Nephron progenitor cell (in vitro differentiated cells): Measurements from ENCODE around the gene HIVEP3.

Source experiments
- DNase-seq: peaks from one replicate; pipeline ENCODE4 v3.0.0; 2021
- H3K27ac Mint-ChIP-seq: 2 replicates; pipeline ENCODE4 v1.8.0; 2021; ENCODE audit warnings: mild to moderate bottlenecking, moderate library complexity, mixed read lengths
- H3K27me3 Mint-ChIP-seq: 2 replicates; pipeline ENCODE4 v1.8.0; 2021; ENCODE audit warnings: mild to moderate bottlenecking, low read depth, mixed read lengths; ENCODE audit not compliant: poor library complexity
- H3K36me3 Mint-ChIP-seq: 2 replicates; pipeline ENCODE4 v1.8.0; 2021; ENCODE audit warnings: low read depth, mixed read lengths
- H3K4me1 Mint-ChIP-seq: 2 replicates; pipeline ENCODE4 v1.8.0; 2021; ENCODE audit warnings: mixed read lengths
- H3K4me3 Mint-ChIP-seq: 2 replicates; pipeline ENCODE4 v1.8.0; 2021; ENCODE audit warnings: mild to moderate bottlenecking, moderate library complexity, mixed read lengths
- H3K9me3 Mint-ChIP-seq: 2 replicates; pipeline ENCODE4 v1.8.0; 2021; ENCODE audit warnings: mild to moderate bottlenecking, moderate library complexity, mixed read lengths
- TF ChIP-seq, protein P1 (sequence below): fragments of 200-600 bp; sonication (generic); IDR thresholded peaks from 2 replicates; pipeline ENCODE4 v1.5.0; 2021; ENCODE audit warnings: antibody characterized with exemption

HIVEP3 gene

DNA sequence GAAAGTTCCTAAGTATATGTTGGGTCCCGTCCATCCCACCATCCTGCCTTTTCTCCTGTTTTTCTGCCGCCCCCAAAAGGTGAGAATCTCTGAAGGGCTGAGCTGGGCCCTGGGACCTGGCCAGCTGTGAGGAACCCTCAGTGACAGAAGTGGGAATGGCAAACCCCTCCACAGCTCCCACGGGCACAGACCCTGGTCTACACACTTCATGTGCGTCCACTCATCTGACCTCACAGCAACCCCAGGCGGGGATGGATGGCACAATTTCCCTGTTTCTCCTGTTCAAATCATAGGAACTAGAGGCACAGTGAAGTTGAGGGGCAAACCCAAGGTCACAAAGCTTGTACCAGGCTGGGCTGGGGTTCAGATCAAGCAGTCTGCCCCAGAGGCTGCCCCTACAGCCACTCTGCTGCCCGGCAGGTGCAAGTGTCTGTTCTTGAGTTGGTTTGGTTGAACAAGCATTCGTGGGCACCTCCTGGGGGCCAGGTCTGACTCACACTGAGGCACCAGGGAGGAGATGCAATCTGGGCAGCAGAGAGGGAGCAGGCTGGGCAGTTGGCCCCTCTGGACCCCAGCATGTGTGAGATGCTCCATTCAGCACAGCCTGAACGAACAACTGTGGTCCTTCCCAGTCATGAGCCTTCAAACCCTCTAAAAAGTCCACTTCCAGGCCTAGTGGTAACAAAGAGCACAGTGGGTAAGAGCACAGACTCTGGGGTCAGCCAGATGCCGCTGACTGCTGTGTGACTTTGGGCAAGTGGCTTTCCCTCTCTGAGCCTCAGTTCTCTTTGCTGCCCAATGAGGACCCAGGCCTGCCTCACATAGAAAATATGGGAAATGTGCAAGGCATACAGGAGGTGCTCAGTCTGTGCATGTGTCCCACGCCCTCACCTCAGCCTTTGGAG lies 438.3 kb downstream of the HIVEP3 start:
- H3K4me3 Mint-ChIP-seq = no peak overlapping the region
- H3K27me3 Mint-ChIP-seq = peaks cover 15% of the 10 kb centered on the region
- H3K27ac Mint-ChIP-seq = no peak overlapping the region
- no peaks in the 10 kb centered on the region for H3K9me3 Mint-ChIP-seq
- H3K36me3 Mint-ChIP-seq = no peaks in the 10 kb centered on the region
- TF ChIP-seq, protein P1, sequence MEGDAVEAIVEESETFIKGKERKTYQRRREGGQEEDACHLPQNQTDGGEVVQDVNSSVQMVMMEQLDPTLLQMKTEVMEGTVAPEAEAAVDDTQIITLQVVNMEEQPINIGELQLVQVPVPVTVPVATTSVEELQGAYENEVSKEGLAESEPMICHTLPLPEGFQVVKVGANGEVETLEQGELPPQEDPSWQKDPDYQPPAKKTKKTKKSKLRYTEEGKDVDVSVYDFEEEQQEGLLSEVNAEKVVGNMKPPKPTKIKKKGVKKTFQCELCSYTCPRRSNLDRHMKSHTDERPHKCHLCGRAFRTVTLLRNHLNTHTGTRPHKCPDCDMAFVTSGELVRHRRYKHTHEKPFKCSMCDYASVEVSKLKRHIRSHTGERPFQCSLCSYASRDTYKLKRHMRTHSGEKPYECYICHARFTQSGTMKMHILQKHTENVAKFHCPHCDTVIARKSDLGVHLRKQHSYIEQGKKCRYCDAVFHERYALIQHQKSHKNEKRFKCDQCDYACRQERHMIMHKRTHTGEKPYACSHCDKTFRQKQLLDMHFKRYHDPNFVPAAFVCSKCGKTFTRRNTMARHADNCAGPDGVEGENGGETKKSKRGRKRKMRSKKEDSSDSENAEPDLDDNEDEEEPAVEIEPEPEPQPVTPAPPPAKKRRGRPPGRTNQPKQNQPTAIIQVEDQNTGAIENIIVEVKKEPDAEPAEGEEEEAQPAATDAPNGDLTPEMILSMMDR = no peak
- no peak for DNase-seq
- peaks cover 47% of the 10 kb centered on the region for H3K4me1 Mint-ChIP-seq

DNA sequence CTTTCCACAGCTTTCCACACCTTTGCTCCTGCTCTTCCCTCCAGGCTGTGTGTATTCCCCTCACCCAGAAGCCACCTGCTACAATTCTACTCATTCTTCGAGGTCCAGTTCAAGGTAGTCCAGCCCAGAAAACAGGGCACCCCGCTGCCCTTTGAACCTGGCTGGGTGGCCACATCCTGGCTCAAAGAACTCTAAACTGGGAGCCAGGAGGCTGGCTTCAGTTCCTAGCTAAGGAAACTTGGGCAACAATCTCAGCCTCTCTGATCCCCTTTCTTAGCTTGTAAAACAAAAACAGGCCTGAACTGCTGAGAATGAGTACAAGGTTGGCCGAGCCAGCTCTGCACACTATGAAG lies 438.9 kb downstream of the HIVEP3 start:
- TF ChIP-seq, protein P1 = no peak
- H3K36me3 Mint-ChIP-seq = no peaks in the 10 kb centered on the region
- H3K27me3 Mint-ChIP-seq = peaks cover 19% of the 10 kb centered on the region
- no peaks in the 10 kb centered on the region for H3K9me3 Mint-ChIP-seq
- no peak overlapping the region for H3K27ac Mint-ChIP-seq
- no peak for DNase-seq
- peaks cover 52% of the 10 kb centered on the region for H3K4me1 Mint-ChIP-seq
- H3K4me3 Mint-ChIP-seq = no peak overlapping the region

DNA sequence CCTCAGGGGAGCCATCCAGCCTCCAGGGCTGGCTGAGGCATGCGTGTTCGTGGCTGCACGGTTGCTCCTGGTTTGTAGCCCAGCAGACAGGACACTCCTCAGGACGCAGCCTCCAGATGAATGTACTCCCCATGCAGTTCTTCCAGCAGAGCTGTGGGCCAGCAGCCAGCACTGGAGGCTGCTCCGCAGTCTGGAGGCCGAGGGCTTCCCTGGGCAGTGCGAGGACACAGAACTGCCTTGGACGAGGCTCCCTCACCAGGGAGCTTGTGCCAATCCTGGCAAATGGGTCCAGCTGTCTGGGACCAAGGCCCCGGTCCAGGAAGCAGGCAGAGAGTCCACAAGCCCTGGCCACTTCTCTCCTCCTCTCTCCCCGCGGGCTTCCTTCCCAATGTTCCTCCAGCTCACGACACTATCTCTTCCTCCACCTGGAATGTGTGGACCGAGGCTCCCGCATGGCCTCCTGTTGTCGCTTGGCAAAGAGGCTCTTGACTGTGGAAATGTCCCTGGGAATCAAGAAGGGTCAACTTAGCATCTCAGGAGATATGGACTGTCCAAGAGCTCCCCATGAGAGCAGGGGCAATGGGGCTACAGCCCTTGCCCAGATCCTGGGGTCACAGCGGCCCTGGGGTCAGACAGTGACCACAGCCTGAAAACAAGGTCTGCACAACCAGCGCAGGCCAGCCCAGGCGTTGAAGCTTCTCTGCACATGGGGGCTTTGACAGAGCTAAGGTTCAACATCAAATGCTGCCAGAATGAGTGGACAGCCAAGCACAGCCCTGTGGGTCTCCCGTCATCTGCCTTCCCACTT lies 439.5 kb downstream of the HIVEP3 start:
- H3K27ac Mint-ChIP-seq = no peak overlapping the region
- peaks cover 19% of the 10 kb centered on the region for H3K27me3 Mint-ChIP-seq
- no peak overlapping the region for H3K4me3 Mint-ChIP-seq
- DNase-seq = no peak
- TF ChIP-seq, protein P1 = no peak
- H3K4me1 Mint-ChIP-seq = peaks cover 53% of the 10 kb centered on the region
- H3K9me3 Mint-ChIP-seq = no peaks in the 10 kb centered on the region
- no peaks in the 10 kb centered on the region for H3K36me3 Mint-ChIP-seq

DNA sequence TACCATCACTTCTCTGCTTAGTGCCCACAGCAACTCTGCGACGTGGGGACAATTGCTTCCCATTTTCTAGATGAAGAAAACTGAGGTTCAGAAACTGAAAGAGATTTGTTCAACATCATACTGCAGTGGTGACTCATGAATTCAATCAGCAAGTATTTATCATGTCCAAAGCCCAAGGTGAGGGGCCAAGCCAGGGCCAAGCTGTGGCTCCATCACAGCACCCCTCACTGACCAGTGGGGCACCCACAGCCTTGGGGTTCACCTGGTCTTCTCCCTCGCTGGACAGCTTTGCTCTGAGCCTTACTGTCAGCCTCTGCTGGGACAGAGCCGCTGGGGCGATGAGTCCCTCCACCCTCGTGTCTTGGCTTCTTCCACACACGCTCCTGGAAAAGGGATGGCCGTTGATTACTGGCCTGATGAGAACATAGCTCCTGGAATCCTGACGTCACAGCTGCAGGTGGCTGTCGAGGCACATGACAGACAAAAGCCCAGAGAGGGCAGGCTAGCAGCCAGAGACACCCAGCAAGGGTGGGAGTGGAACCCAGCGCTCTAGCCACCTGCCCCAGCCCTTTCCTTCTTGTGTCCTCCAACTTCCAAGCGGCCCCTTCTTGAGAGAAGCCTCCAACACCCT lies 440.5 kb downstream of the HIVEP3 start:
- H3K4me1 Mint-ChIP-seq = peaks cover 54% of the 10 kb centered on the region
- TF ChIP-seq, protein P1 = no peak

DNA sequence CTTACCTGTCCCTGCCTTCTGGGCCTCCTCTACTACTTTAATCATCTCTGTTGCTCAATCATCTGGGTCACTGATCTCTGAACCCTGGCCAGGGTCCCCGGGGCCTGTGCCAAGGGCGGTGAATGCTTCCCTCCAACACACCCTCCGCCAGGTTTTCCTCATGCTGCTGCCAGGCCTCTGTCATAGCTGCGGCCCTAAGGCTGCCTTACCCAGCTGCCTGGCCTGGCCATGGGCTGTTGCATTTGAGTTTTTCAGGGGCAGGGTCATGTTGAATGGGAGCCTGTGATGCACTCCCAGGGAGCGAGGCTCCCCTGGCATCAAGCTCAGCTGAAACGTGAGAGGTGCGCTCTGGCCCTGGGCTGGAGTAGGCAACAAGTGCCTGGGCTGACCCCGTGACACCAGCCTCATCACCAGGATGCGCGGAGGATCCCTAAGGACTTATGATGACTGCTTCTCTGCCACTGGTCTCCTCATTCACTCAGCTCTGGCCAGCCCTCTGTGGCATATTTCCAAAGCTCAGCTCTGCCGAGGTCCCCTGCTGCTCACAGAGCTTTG lies 441.8 kb downstream of the HIVEP3 start:
- H3K9me3 Mint-ChIP-seq = no peaks in the 10 kb centered on the region
- H3K36me3 Mint-ChIP-seq = no peaks in the 10 kb centered on the region
- H3K4me3 Mint-ChIP-seq = no peak overlapping the region
- H3K4me1 Mint-ChIP-seq = peaks cover 49% of the 10 kb centered on the region
- peaks cover 16% of the 10 kb centered on the region for H3K27me3 Mint-ChIP-seq
- TF ChIP-seq, protein P1 = no peak
- no peak for DNase-seq
- H3K27ac Mint-ChIP-seq = no peak overlapping the region

More for the DNA sequence above, 440.5 kb downstream of the HIVEP3 start:
- Mint-ChIP-seq H3K9me3 (no peaks in the 10 kb centered on the region), H3K36me3 (no peaks in the 10 kb centered on the region), H3K4me3 (no peak overlapping the region), H3K27me3 (peaks cover 16% of the 10 kb centered on the region), H3K27ac (no peak overlapping the region)
- no peak for DNase-seq
